ENCODE data around the gene UMAD1. TPM values are rescaled to one million over a fixed set of nuclear protein-coding genes. Genes with fewer than 3 reads are reported as not detected.

UMAD1 gene
- total and polyA plus RNA-seq, 3 donors from 2014 or later, result 11.1 to 17.3 (median 12.6) TPM

- intact Hi-C loops (cut with DNase I; ENCODE audit: low total_unique reads), result no loop called here
- Histone ChIP-seq H3K36me3 (ENCODE audit: low read depth, missing control alignments) (no peaks in the 10 kb centered on the region), H3K9me3 (no peaks in the 10 kb centered on the region), H3K4me3 (no peak overlapping the region), H3K27me3 (no peaks in the 10 kb centered on the region), H3K27ac (no peak overlapping the region), H3K4me1 (peaks cover 14% of the 10 kb centered on the region)
- no peak for TF ChIP-seq POLR2A (IDR thresholded peaks at IDR 0.05)
- no peak for TF ChIP-seq CTCF (IDR thresholded peaks at IDR 0.05)
- no peak for DNase-seq
- 91 to 99% methylated on average over 3 of the region's 3 CpGs for WGBS, 2 donors
Observed at GRCh38 chr7:7869651-7870050, 229.1 kb downstream of the UMAD1 start.

GRCh38 chr7:7870555-7870954, 230.0 kb downstream of the UMAD1 start:
- H3K27ac ChIP-seq, result no peak overlapping the region
- H3K9me3 ChIP-seq, result no peaks in the 10 kb centered on the region
- intact Hi-C loops (cut with DNase I; ENCODE audit: low total_unique reads), result no loop called here
- H3K4me1 ChIP-seq, result peaks cover 14% of the 10 kb centered on the region
- no peak for TF ChIP-seq CTCF (IDR thresholded peaks at IDR 0.05)
- no peak for TF ChIP-seq POLR2A (IDR thresholded peaks at IDR 0.05)
- H3K4me3 ChIP-seq, result no peak overlapping the region
- WGBS, 2 donors, result 100% methylated on average over 1 of the region's 1 CpG
- H3K36me3 ChIP-seq (ENCODE audit: low read depth, missing control alignments), result no peaks in the 10 kb centered on the region
- no peaks in the 10 kb centered on the region for H3K27me3 ChIP-seq
- no peak for DNase-seq

- 92 to 96% methylated on average over 1 of the region's 1 CpG for WGBS, 2 donors
- Histone ChIP-seq H3K36me3 (ENCODE audit: low read depth, missing control alignments) (no peaks in the 10 kb centered on the region), H3K27me3 (no peaks in the 10 kb centered on the region), H3K9me3 (no peaks in the 10 kb centered on the region), H3K4me3 (no peak overlapping the region), H3K4me1 (no peaks in the 10 kb centered on the region), H3K27ac (no peak overlapping the region)
- TF ChIP-seq POLR2A (IDR thresholded peaks at IDR 0.05) (no peak), CTCF (IDR thresholded peaks at IDR 0.05) (no peak)
- intact Hi-C loops (cut with DNase I; ENCODE audit: low total_unique reads), result no loop called here
- no peak for DNase-seq
Observed at GRCh38 chr7:7876419-7876818, 235.9 kb downstream of the UMAD1 start.

- Histone ChIP-seq H3K27ac (no peak overlapping the region), H3K4me3 (no peak overlapping the region), H3K9me3 (no peaks in the 10 kb centered on the region), H3K27me3 (no peaks in the 10 kb centered on the region), H3K4me1 (no peaks in the 10 kb centered on the region), H3K36me3 (ENCODE audit: low read depth, missing control alignments) (no peaks in the 10 kb centered on the region)
- TF ChIP-seq CTCF (IDR thresholded peaks at IDR 0.05) (no peak), POLR2A (IDR thresholded peaks at IDR 0.05) (no peak)
- DNase-seq, result no peak
- intact Hi-C loops (cut with DNase I; ENCODE audit: low total_unique reads), result no loop called here
- 94 to 95% methylated on average over 6 of the region's 6 CpGs for WGBS, 2 donors
Observed at GRCh38 chr7:7881581-7881980, 241.0 kb downstream of the UMAD1 start.

GRCh38 chr7:7882888-7883287, 242.3 kb downstream of the UMAD1 start:
- TF ChIP-seq POLR2A (IDR thresholded peaks at IDR 0.05) (no peak), CTCF (IDR thresholded peaks at IDR 0.05) (no peak)
- DNase-seq, result no peak
- no peak overlapping the region for H3K27ac ChIP-seq
- 82 to 93% methylated on average over 2 of the region's 2 CpGs for WGBS, 2 donors
- H3K4me1 ChIP-seq, result no peaks in the 10 kb centered on the region
- no peaks in the 10 kb centered on the region for H3K9me3 ChIP-seq
- intact Hi-C loops (cut with DNase I; ENCODE audit: low total_unique reads), result no loop called here
- H3K27me3 ChIP-seq, result no peaks in the 10 kb centered on the region
- H3K4me3 ChIP-seq, result no peak overlapping the region
- H3K36me3 ChIP-seq (ENCODE audit: low read depth, missing control alignments), result no peaks in the 10 kb centered on the region

Measured in testis (tissue), 3 donors.